Adrenal gland (tissue), 12 donors: ENCODE results near the gene CNNM2. TPM values are rescaled to one million over a fixed set of nuclear protein-coding genes. Genes with fewer than 3 reads are reported as not detected.
A peak's percentile ranks its signal among the peaks of the same experiment; 100 is the strongest.
"Not testable (repeated sequence)": the region's sequence is repeated elsewhere in the genome, so short reads cannot be mapped to it uniquely, and the experiment has no call there.

Experiments
- DNase-seq, 7 donors: peaks; one replicate each; pipeline ENCODE4 v3.0.0-alpha.2; 2019 to 2020
- H3K27ac ChIP-seq, 5 donors: fragments of 200-600 bp; sonication (generic) in 4 of 5; 1 replicate in 3 of 5; 2 replicates in 2 of 5; pipeline versions ENCODE4 v1.5.1 to v1.8.0; 2016 to 2020; ENCODE audit warnings: mild to moderate bottlenecking in 1 of 5
- H3K27me3 ChIP-seq: fragments of 200-600 bp; 2 replicates; pipeline ENCODE4 v1.8.0; 2021
- H3K36me3 ChIP-seq, 2 donors: fragments of 200-600 bp; replicated peaks in 1 of 2; 1 replicate in 1 of 2; 2 replicates in 1 of 2; pipeline versions ENCODE4 v1.5.1 to v1.8.0; 2018 to 2022
- H3K4me1 ChIP-seq, 2 donors: fragments of 200-600 bp; replicated peaks in 1 of 2; 1 replicate in 1 of 2; 2 replicates in 1 of 2; pipeline versions ENCODE4 v1.5.1 to v1.8.0; 2018 to 2021
- H3K4me3 ChIP-seq, 4 donors: fragments of 200-600 bp; sonication (generic) in 3 of 4; one replicate each; pipeline ENCODE4 v1.5.1; 2016 to 2018
- H3K9me3 ChIP-seq, 3 donors: fragments of 200-600 bp; sonication (generic) in 1 of 3; replicated peaks in 1 of 3; 1 replicate in 2 of 3; 2 replicates in 1 of 3; pipeline versions ENCODE4 v1.5.1 to v1.8.0; 2016 to 2021
- POLR2A ChIP-seq, 2 donors: fragments of 450-650 bp; IDR thresholded peaks; one replicate each; pipeline ENCODE4 v1.6.1; 2017; ENCODE audit warnings: antibody characterized with exemption in 2 of 2, mild to moderate bottlenecking in 2 of 2, moderate library complexity in 1 of 2
- WGBS, 4 donors: extraction: QIAGEN DNeasy Blood & Tissue Kit in 2 of 4; methylation state at CpG; one replicate each; pipeline versions ENCODE4 v1.1.5 to v1.1.7; 2013 to 2017; 5-methylcytosine and 5-hydroxymethylcytosine counted together
- intact Hi-C, 2 donors: fragments of 100-400 bp; cut with DNase I; formaldehyde crosslinking; loops; one replicate each; pipeline versions ENCODE4 v1.14.1 to v1.15.0; 2022 to 2023
- polyA plus RNA-seq, 3 donors: library from polyadenylated mRNA; stranded (reverse); fragments of 200-250 nt in 2 of 3; fragments of 350-450 nt in 1 of 3; fragmentation: Illumina TruSeq in 1 of 3; extraction: RNeasy Lipid Tissue Mini Kit (QIAGEN cat#74804) in 1 of 3; gene quantifications; one replicate each; pipeline ENCODE4 v1.2.3, GENCODE V29; 2013 to 2014
- total RNA-seq, 9 donors: library from RNA; depleted of rRNA in 4 of 9; stranded (reverse); fragments of >200 nt in 4 of 9; fragments of 120-200 nt in 1 of 9; fragmentation: NEBNext Ultra II Directional in 1 of 9; extraction: Animal tissue kit (Norgen Biotek cat#: 25700) in 1 of 9; gene quantifications; one replicate each; pipeline versions ENCODE4 v1.1.0 to v1.2.4, GENCODE V29; 2013 to 2023
- TF ChIP-seq, protein P1 (sequence below), 6 experiments: fragments of 450-650 bp in 4 of 6; fragments of 200-600 bp in 2 of 6; sonication (generic) in 1 of 6; IDR thresholded peaks; 1 replicate in 5 of 6; 2 replicates in 1 of 6; pipeline versions ENCODE4 v1.5.1 to v1.8.0; 2016 to 2021; ENCODE audit warnings: antibody characterized with exemption in 6 of 6, mild to moderate bottlenecking in 2 of 6, moderate library complexity in 1 of 6
- donor health status: healthy with polysubstance abuse.
- donor health status: Bipolar disorder and iron deficiency.
- donor health status: DM: yes; HTN: yes; CAD: no.
- donor health status: DM: no; HTN: no; CAD: no.
- donor health status: DM: no; HTN: no; CAD: no.
- donor health status: DM: yes; HTN: yes; CAD: no.

CNNM2 gene
- total and polyA plus RNA-seq, 12 donors: 5.4 to 52.0 (median 36.6) TPM

DNA sequence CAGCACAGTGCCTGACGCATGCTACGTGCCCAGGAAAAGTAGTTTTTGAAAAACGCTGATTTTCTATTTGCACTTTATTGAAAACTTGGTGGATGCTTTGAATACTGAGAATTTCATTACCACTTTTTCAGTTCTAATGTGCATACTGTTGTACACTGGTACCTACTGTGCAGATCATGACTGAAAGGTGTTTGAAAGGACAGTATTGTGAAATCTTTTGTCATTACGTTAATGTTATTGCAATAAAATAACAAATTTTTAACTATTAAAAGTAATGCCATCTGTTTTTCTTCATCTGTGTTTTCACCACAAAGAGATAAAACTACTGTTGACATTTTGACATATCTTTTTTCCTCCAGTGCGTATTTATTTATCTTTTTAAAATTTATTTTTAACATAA is 42.1 kb downstream of the CNNM2 start:
- TF ChIP-seq POLR2A (IDR thresholded peaks at IDR 0.05): no peak
- TF ChIP-seq, protein P1, sequence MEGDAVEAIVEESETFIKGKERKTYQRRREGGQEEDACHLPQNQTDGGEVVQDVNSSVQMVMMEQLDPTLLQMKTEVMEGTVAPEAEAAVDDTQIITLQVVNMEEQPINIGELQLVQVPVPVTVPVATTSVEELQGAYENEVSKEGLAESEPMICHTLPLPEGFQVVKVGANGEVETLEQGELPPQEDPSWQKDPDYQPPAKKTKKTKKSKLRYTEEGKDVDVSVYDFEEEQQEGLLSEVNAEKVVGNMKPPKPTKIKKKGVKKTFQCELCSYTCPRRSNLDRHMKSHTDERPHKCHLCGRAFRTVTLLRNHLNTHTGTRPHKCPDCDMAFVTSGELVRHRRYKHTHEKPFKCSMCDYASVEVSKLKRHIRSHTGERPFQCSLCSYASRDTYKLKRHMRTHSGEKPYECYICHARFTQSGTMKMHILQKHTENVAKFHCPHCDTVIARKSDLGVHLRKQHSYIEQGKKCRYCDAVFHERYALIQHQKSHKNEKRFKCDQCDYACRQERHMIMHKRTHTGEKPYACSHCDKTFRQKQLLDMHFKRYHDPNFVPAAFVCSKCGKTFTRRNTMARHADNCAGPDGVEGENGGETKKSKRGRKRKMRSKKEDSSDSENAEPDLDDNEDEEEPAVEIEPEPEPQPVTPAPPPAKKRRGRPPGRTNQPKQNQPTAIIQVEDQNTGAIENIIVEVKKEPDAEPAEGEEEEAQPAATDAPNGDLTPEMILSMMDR (IDR thresholded peaks at IDR 0.05): no peak
- intact Hi-C loops: no loop called here
- Histone ChIP-seq H3K36me3 (no peaks in the 10 kb centered on the region), H3K9me3 (no peaks in the 10 kb centered on the region), H3K4me3 (no peak overlapping the region), H3K4me1 (peaks cover 24 to 34% of the 10 kb centered on the region in 2 donors), H3K27ac (no peak overlapping the region), H3K27me3 (no peaks in the 10 kb centered on the region)
- DNase-seq: no peak
- WGBS, 4 donors: 71 to 80% (median 75%) methylated on average over 5 of the region's 5 CpGs

DNA sequence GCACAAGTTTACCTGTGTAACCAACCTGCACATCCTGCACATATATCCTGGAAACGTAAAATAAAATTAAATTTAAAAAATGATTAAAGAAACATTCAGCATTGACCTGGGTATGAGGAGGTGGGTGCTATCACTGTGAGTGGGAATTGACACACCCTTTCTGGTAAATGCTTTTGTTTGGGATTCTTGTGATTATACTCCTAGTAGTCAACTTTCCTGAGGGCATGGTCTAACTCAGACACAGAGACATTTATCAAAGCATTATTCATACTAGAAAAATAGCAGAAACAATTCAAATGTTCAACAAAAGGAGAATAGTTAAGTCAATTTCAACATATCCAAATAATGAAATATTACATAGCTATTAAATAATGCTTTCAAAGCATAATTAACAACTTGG is 44.2 kb downstream of the CNNM2 start:
- intact Hi-C loops: no loop called here
- no peak overlapping the region for H3K27ac ChIP-seq
- no peaks in the 10 kb centered on the region for H3K9me3 ChIP-seq
- 87 to 92% (median 90%) methylated on average over 1 of the region's 1 CpG for WGBS, 4 donors
- no peaks in the 10 kb centered on the region for H3K36me3 ChIP-seq
- DNase-seq: no peak
- H3K4me1 ChIP-seq: peaks cover 35 to 47% of the 10 kb centered on the region in 2 donors
- TF ChIP-seq POLR2A (IDR thresholded peaks at IDR 0.05): no peak
- TF ChIP-seq, protein P1 (IDR thresholded peaks at IDR 0.05): no peak
- H3K4me3 ChIP-seq: no peak overlapping the region
- H3K27me3 ChIP-seq: no peaks in the 10 kb centered on the region

DNA sequence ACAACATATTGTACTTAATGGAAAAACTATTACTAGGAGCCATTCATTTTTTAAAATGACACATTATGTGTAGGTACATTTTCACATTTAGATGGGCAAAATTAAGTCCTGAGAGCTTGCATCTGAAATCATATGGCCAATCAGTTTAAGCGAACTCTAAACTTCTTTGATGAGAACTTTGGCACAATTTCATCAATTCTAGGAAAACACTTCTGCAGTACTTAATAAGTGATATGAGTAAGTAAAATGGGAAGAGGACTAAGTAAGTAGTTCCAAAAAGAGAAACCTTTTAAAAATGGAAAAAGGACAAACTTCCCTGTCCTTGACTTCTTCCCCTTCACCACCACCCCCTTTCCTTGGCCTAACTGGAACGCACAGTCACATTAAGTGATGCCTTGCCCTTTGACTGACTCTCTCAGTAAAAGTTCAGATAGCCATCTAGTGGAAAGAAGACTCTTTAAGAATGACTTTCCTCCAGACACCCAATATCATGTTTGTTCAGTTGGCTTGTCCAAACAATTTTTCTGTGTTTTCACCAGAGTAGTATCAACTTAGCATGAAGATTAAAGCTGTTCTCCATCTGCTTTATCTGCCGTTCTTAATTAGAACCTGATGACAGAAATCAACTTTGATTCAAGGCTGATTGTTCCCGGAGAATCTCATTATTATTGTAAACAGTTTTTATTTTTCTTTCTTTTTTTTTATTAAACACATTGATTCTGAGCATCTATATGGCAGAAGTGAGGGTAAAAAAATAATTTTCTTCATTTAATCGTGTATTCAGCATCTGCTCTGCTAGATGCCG is 45.1 kb downstream of the CNNM2 start:
- intact Hi-C loops: no loop called here
- 42 to 50% (median 47%) methylated on average over 6 of the region's 6 CpGs for WGBS, 4 donors
- H3K4me3 ChIP-seq: no peak overlapping the region

DNA sequence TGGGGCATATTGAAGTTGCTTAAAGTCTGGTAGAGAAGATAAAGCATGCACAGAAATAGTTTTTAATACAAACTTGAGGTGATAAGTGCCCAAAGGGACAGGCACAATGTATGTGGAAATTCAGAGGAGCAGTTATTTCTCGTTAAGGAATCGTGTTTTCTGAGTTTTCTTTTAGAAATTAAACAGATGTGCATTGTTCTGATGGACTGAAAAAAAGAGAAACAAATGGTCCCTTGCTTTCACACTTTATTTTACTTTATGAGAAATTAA is 45.6 kb downstream of the CNNM2 start:
- WGBS, 4 donors: 76 to 93% (median 81%) methylated on average over 2 of the region's 2 CpGs
- Histone ChIP-seq H3K4me3 (no peak overlapping the region), H3K9me3 (no peaks in the 10 kb centered on the region), H3K36me3 (no peaks in the 10 kb centered on the region), H3K4me1 (peaks cover 35 to 46% of the 10 kb centered on the region in 2 donors), H3K27ac (no peak overlapping the region), H3K27me3 (no peaks in the 10 kb centered on the region)
- no peak for TF ChIP-seq POLR2A (IDR thresholded peaks at IDR 0.05)
- TF ChIP-seq, protein P1 (IDR thresholded peaks at IDR 0.05): no peak
- intact Hi-C loops: no loop called here
- DNase-seq: no peak

More for the DNA sequence above, 45.1 kb downstream of the CNNM2 start:
- peak overlapping the region in 1 of 5 donors; percentile 43 for H3K27ac ChIP-seq
- no peaks in the 10 kb centered on the region for H3K9me3 ChIP-seq
- peak in 1 of 7 donors; percentile 30 for DNase-seq
- no peaks in the 10 kb centered on the region for H3K27me3 ChIP-seq
- H3K4me1 ChIP-seq: peaks cover 35 to 47% of the 10 kb centered on the region in 2 donors
- TF ChIP-seq POLR2A (IDR thresholded peaks at IDR 0.05): no peak
- TF ChIP-seq, protein P1 (IDR thresholded peaks at IDR 0.05): no peak
- no peaks in the 10 kb centered on the region for H3K36me3 ChIP-seq

DNA sequence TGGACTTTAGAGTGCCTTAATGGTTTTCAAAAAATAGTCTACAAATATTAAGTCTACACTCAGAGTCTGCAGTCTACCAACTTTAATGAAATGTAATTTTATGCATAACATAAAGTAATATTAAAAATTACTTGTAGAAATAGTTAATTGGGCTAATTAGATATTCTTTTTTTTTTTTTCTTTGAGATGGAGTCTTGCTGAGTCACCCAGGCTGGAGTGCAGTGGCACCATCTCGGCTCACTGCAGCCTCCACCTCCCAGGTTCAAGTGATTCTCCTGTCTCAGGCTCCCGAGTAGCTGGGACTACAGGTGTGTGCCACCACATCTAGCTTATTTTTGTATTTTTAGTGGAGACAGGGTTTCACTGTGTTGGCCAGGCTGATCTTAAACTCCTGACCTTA is 46.0 kb downstream of the CNNM2 start:
- DNase-seq, intact Hi-C loops, H3K36me3 ChIP-seq, H3K4me3 ChIP-seq, H3K27me3 ChIP-seq, H3K9me3 ChIP-seq: not testable (repeated sequence)
- 57 to 70% (median 64%) methylated on average over 2 of the region's 2 CpGs for WGBS, 4 donors
- H3K4me1 ChIP-seq: peaks cover 35 to 42% of the 10 kb centered on the region in 2 donors
- peak overlapping the region in 4 of 5 donors; percentile 68 to 79 (median 74) for H3K27ac ChIP-seq
